H1 (cell line): Measurements from ENCODE around the gene NUSAP1. TPM values are rescaled to one million over a fixed set of nuclear protein-coding genes. Genes with fewer than 3 reads are reported as not detected.

Experiments used
- CTCF ChIA-PET: fragments of 300-600 bp; sonication (Branson Sonifier 250); formaldehyde crosslinking; loops from one replicate; lab custom pipeline; 2021; ENCODE audit not compliant: partially characterized antibody; lab: Charles Lee
- POLR2A ChIA-PET: fragments of 300-600 bp; sonication (Branson Sonifier 250); formaldehyde crosslinking; loops from one replicate; lab custom pipeline; 2021; ENCODE audit warnings: inconsistent platforms; ENCODE audit not compliant: partially characterized antibody; lab: Charles Lee
- DNase-seq, 2 experiments: peaks; one replicate each; pipeline versions ENCODE4 v3.0.0 to v3.0.0-alpha.2; 2010 to 2022; ENCODE audit warnings: low spot score in 2 of 2, low read depth in 1 of 2, mixed read lengths in 1 of 2
- FAIRE-seq: peaks from 2 replicates; lab custom pipeline; 2011; peaks lifted over from hg19 to GRCh38; lab: Jason Lieb, UNC
- H2AFZ ChIP-seq: 2 replicates; pipeline ENCODE4 v1.8.1; 2012; ENCODE audit warnings: low read length, inconsistent platforms
- H2AK5ac ChIP-seq: 2 replicates; pipeline ENCODE4 v1.6.1; 2013; ENCODE audit warnings: low read depth, low read length
- H2BK120ac ChIP-seq: replicated peaks from 2 replicates; pipeline ENCODE3; 2013; ENCODE audit warnings: low read depth, low read length, inconsistent platforms
- H2BK12ac ChIP-seq: 2 replicates; pipeline ENCODE4 v1.6.1; 2013; ENCODE audit warnings: low read depth, low read length
- H2BK15ac ChIP-seq: 2 replicates; pipeline ENCODE4 v1.6.1; 2013; ENCODE audit warnings: low read length
- H2BK20ac ChIP-seq: 2 replicates; pipeline ENCODE4 v1.6.1; 2013; ENCODE audit warnings: low read length
- H2BK5ac ChIP-seq: 2 replicates; pipeline ENCODE4 v1.6.1; 2013; ENCODE audit warnings: low read depth, low read length
- H3K14ac ChIP-seq: 2 replicates; pipeline ENCODE4 v1.6.1; 2013; ENCODE audit warnings: inconsistent platforms; ENCODE audit not compliant: insufficient read length
- H3K18ac ChIP-seq: 2 replicates; pipeline ENCODE4 v1.6.1; 2013; ENCODE audit warnings: low read length; ENCODE audit errors: extremely low read depth
- H3K23ac ChIP-seq: 2 replicates; pipeline ENCODE4 v1.6.1; 2013; ENCODE audit warnings: inconsistent platforms; ENCODE audit not compliant: insufficient read length
- H3K23me2 ChIP-seq: 2 replicates; pipeline ENCODE4 v1.6.1; 2013; ENCODE audit warnings: low read depth, low read length
- H3K27ac ChIP-seq: 2 replicates; pipeline ENCODE4 v1.6.1; 2011; ENCODE audit warnings: low read depth, low read length, inconsistent platforms
- H3K27me3 ChIP-seq, 4 experiments: replicated peaks in 1 of 4; 1 replicate in 1 of 4; 2 replicates in 3 of 4; pipeline versions ENCODE4 v1.6.1 to v1.8.1; 2011 to 2013; ENCODE audit warnings: low read length in 3 of 4, mild to moderate bottlenecking in 3 of 4, inconsistent platforms in 2 of 4, mixed read lengths in 2 of 4, moderate library complexity in 1 of 4; ENCODE audit not compliant: control insufficient read depth in 3 of 4, insufficient read depth in 3 of 4; ENCODE audit errors: extremely low read depth in 1 of 4
- H3K36me3 ChIP-seq, 4 experiments: 2 replicates each; pipeline versions ENCODE4 v1.6.1 to v1.8.1; 2011 to 2013; ENCODE audit warnings: mild to moderate bottlenecking in 4 of 4, low read length in 3 of 4, moderate library complexity in 2 of 4, control low read depth in 1 of 4, inconsistent platforms in 1 of 4; ENCODE audit not compliant: insufficient read depth in 4 of 4, control insufficient read depth in 2 of 4
- H3K4ac ChIP-seq: replicated peaks from 2 replicates; pipeline ENCODE3; 2013; ENCODE audit warnings: low read length, low read depth, mixed read lengths, inconsistent platforms; ENCODE audit not compliant: insufficient read length
- H3K4me1 ChIP-seq, 4 experiments: replicated peaks in 1 of 4; 1 replicate in 1 of 4; 2 replicates in 3 of 4; pipeline versions ENCODE4 v1.6.1 to v1.8.1; 2011 to 2013; ENCODE audit warnings: low read length in 3 of 4, inconsistent platforms in 2 of 4, mixed read lengths in 1 of 4; ENCODE audit not compliant: insufficient read depth in 4 of 4, control insufficient read depth in 3 of 4
- H3K4me2 ChIP-seq, 2 experiments: 2 replicates each; pipeline versions ENCODE4 v1.6.1 to v1.8.1; 2011 to 2013; ENCODE audit warnings: low read depth in 2 of 2, low read length in 2 of 2, control low read depth in 1 of 2, inconsistent platforms in 1 of 2, mild to moderate bottlenecking in 1 of 2; ENCODE audit not compliant: insufficient read depth in 1 of 2
- H3K4me3 ChIP-seq, 4 experiments: fragments of 200-600, 300-600 bp in 1 of 4; sonication (generic), shearing (Covaris generic), sonication (Bioruptor Twin) in 1 of 4; 2 replicates each; pipeline versions ENCODE4 v1.5.1 to v1.8.1; 2011 to 2016; ENCODE audit warnings: low read length in 4 of 4, low read depth in 3 of 4, control low read depth in 2 of 4, inconsistent platforms in 2 of 4, mild to moderate bottlenecking in 2 of 4, mixed read lengths in 1 of 4, moderate library complexity in 1 of 4; ENCODE audit not compliant: insufficient read depth in 2 of 4; ENCODE audit errors: extremely low read depth in 1 of 4
- H3K56ac ChIP-seq: replicated peaks from 2 replicates; pipeline ENCODE3; 2013; ENCODE audit warnings: low read depth, mild to moderate bottlenecking, mixed read lengths, low read length, inconsistent platforms; ENCODE audit not compliant: insufficient read length
- H3K79me1 ChIP-seq: 2 replicates; pipeline ENCODE4 v1.6.1; 2013; ENCODE audit warnings: low read depth, low read length, control low read depth
- H3K79me2 ChIP-seq, 2 experiments: 2 replicates each; pipeline versions ENCODE4 v1.6.1 to v1.8.1; 2012 to 2013; ENCODE audit warnings: low read length in 2 of 2, mild to moderate bottlenecking in 2 of 2, inconsistent platforms in 1 of 2; ENCODE audit not compliant: insufficient read depth in 2 of 2, control insufficient read depth in 1 of 2
- H3K9ac ChIP-seq, 4 experiments: replicated peaks in 1 of 4; 1 replicate in 1 of 4; 2 replicates in 3 of 4; pipeline versions ENCODE4 v1.6.1 to v1.8.1; 2011 to 2013; ENCODE audit warnings: low read depth in 3 of 4, low read length in 3 of 4, control low read depth in 2 of 4, mild to moderate bottlenecking in 2 of 4, moderate library complexity in 2 of 4, inconsistent platforms in 1 of 4; ENCODE audit errors: extremely low read depth in 1 of 4
- H3K9me3 ChIP-seq, 2 experiments: 2 replicates each; pipeline versions ENCODE4 v1.6.1 to v1.8.1; 2012 to 2013; ENCODE audit warnings: mild to moderate bottlenecking in 2 of 2, moderate library complexity in 2 of 2, control low read depth in 1 of 2, inconsistent platforms in 1 of 2, low read depth in 1 of 2, low read length in 1 of 2, mixed read lengths in 1 of 2; ENCODE audit not compliant: insufficient read depth in 2 of 2
- H4K20me1 ChIP-seq, 2 experiments: replicated peaks in 1 of 2; 2 replicates each; pipeline versions ENCODE3 to v1.8.1; 2011 to 2013; ENCODE audit warnings: inconsistent platforms in 2 of 2, low read length in 2 of 2, mild to moderate bottlenecking in 1 of 2; ENCODE audit not compliant: insufficient read depth in 2 of 2, control insufficient read depth in 1 of 2
- H4K5ac ChIP-seq: 2 replicates; pipeline ENCODE4 v1.6.1; 2013; ENCODE audit warnings: low read length, low read depth, mixed read lengths, inconsistent platforms; ENCODE audit not compliant: insufficient read length
- H4K8ac ChIP-seq: 2 replicates; pipeline ENCODE4 v1.8.0; 2013; ENCODE audit warnings: mild to moderate bottlenecking, moderate library complexity, low read length, inconsistent platforms; ENCODE audit not compliant: insufficient read depth; ENCODE audit errors: extremely low read depth
- H4K91ac ChIP-seq: replicated peaks from 2 replicates; pipeline ENCODE3; 2013; ENCODE audit warnings: low read length, mixed read lengths, inconsistent platforms; ENCODE audit not compliant: insufficient read length
- CEBPB ChIP-seq: IDR thresholded peaks from 2 replicates; pipeline ENCODE4 v1.6.1; 2012; ENCODE audit warnings: low read depth, low read length
- MAFK ChIP-seq: IDR thresholded peaks from 2 replicates; pipeline ENCODE4 v1.6.1; 2012; ENCODE audit warnings: low read depth, mild to moderate bottlenecking, improper control_type of control experiment, low read length
- PHF8 ChIP-seq: fragments of 200-600 bp; sonication (generic); conservative IDR thresholded peaks from 2 replicates; pipeline ENCODE4 v1.7.1; 2012; ENCODE audit warnings: low read depth, mild to moderate bottlenecking, inconsistent platforms, low read length, moderate library complexity
- POU5F1 ChIP-seq: IDR thresholded peaks from 2 replicates; pipeline ENCODE4 v1.6.1; 2011; ENCODE audit warnings: low read depth, mild to moderate bottlenecking, low read length, moderate library complexity
- RAD21 ChIP-seq, 2 experiments: IDR thresholded peaks in 1 of 2; conservative IDR thresholded peaks in 1 of 2; 2 replicates each; pipeline ENCODE4 v1.6.1; 2011; ENCODE audit warnings: low read depth in 2 of 2, low read length in 2 of 2, improper control_type of control experiment in 1 of 2, inconsistent platforms in 1 of 2, mild to moderate bottlenecking in 1 of 2, moderate library complexity in 1 of 2
- RFX5 ChIP-seq: IDR thresholded peaks from 2 replicates; pipeline ENCODE4 v1.6.1; 2011; ENCODE audit warnings: low read depth, low read length, improper control_type of control experiment, borderline replicate concordance
- RNF2 ChIP-seq: fragments of 200-900, 300-1000 bp; sonication (generic); IDR thresholded peaks from 2 replicates; pipeline ENCODE4 v1.7.1; 2016; ENCODE audit warnings: borderline replicate concordance, low read depth, mild to moderate bottlenecking, antibody characterized with exemption, low read length; ENCODE audit not compliant: poor library complexity, severe bottlenecking; ENCODE audit errors: missing control alignments
- RXRA ChIP-seq: IDR thresholded peaks from 2 replicates; pipeline ENCODE4 v1.6.1; 2011; ENCODE audit warnings: low read depth, mild to moderate bottlenecking, low read length, moderate library complexity; ENCODE audit not compliant: insufficient read depth
- SAP30 ChIP-seq: fragments of 300-600 bp; sonication (generic); IDR thresholded peaks from 2 replicates; pipeline ENCODE4 v1.7.1; 2012; ENCODE audit warnings: low read length, moderate library complexity, mild to moderate bottlenecking, inconsistent platforms; ENCODE audit not compliant: insufficient read depth, insufficient replicate concordance
- WGBS, 2 experiments: shearing (Covaris generic) in 1 of 2; methylation state at CpG; one replicate each; pipeline versions ENCODE4 v1.1.6 to v1.1.7; 2013 to 2015; ENCODE audit warnings: low lambda C conversion rate in 2 of 2, mixed read lengths in 2 of 2, inconsistent platforms in 1 of 2, low coverage in 1 of 2, missing lambda C conversion rate in 1 of 2; ENCODE audit not compliant: insufficient replicate concordance in 2 of 2, insufficient coverage in 1 of 2, insufficient read length in 1 of 2; ENCODE audit errors: extremely low coverage in 1 of 2, missing lambda C conversion rate in 1 of 2; 5-methylcytosine and 5-hydroxymethylcytosine counted together
- polyA plus RNA-seq, 7 experiments: library from polyadenylated mRNA; depleted of rRNA in 3 of 7; stranded (reverse) in 5 of 7; unstranded in 2 of 7; fragments of >200 nt in 5 of 7; fragments of 200-250 nt in 2 of 7; gene quantifications; 1 replicate in 5 of 7; 2 replicates in 1 of 7; 4 replicates in 1 of 7; pipeline versions ENCODE4 v1.2.1 to v1.2.3, GENCODE V29; 2011 to 2013; ENCODE audit warnings: missing spikeins in 2 of 7, mixed read lengths in 2 of 7
- total RNA-seq: library from RNA; stranded (reverse); fragmentation: NEBNext Ultra II Directional; extraction: Animal tissue kit (Norgen Biotek cat#: 25700); gene quantifications from 2 replicates; pipeline ENCODE4 v1.2.1, GENCODE V29; 2021
- TF ChIP-seq, protein P1 (sequence below): IDR thresholded peaks from 2 replicates; pipeline ENCODE4 v1.6.1; 2011; ENCODE audit warnings: low read length, improper control_type of control experiment

The NUSAP1 gene
- total and polyA plus RNA-seq, 2 of the 8 experiments (the other 6 are each of a cell fraction or from before 2014, with no cell fraction given): 60.8 to 144 TPM

GRCh38 chr15:41333026-41333562 lies 413 bp downstream of the NUSAP1 start:
- Histone ChIP-seq H3K27me3 (no peaks in the 10 kb centered on the region), H4K5ac (peak overlapping the region; percentile 57), H3K9ac (peak overlapping the region; percentile 63 to 85 (median 80)), H3K4ac (peak overlapping the region; percentile 32), H2AK5ac (no peak overlapping the region), H3K18ac (peak overlapping the region; percentile 90), H3K23me2 (no peaks in the 10 kb centered on the region), H3K4me1 (no peaks in the 10 kb centered on the region; a peak in 1 of 7 replicates), H3K4me3 (peak overlapping the region; percentile 83 to 92 (median 90)), H3K23ac (no peak overlapping the region), H3K36me3 (peaks cover 0 to 3% (median under 1%) of the 10 kb centered on the region in 4 experiments; a peak in 2 of 8 replicates), H2BK5ac (peak overlapping the region; percentile 61), H3K4me2 (peak overlapping the region; percentile 65 to 71), H2AFZ (peak overlapping the region; percentile 46; the same call in 1 of the 2 replicates), H4K8ac (peak overlapping the region; percentile 94; the same call in 1 of the 2 replicates), H3K79me1 (peaks cover 2% of the 10 kb centered on the region), H2BK120ac (no peak overlapping the region), H4K20me1 (peaks cover 2% of the 10 kb centered on the region in 2 experiments), H3K56ac (peak overlapping the region; percentile 52), H4K91ac (peak overlapping the region; percentile 7), H3K14ac (no peak overlapping the region), H3K9me3 (no peaks in the 10 kb centered on the region), H3K27ac (peak overlapping the region; percentile 77; the same call in 1 of the 2 replicates), H3K79me2 (peaks cover 19 to 50% of the 10 kb centered on the region in 2 experiments), H2BK12ac (peak overlapping the region; percentile 52; the same call in 1 of the 2 replicates), H2BK20ac (no peak overlapping the region), H2BK15ac (no peak overlapping the region)
- 5% methylated on average over 17 of the region's 26 CpGs; no CpG with 5 or more reads in 1 of the 2 experiments for WGBS, 2 experiments
- FAIRE-seq (no peak), DNase-seq (no peak)
- ChIA-PET POLR2A (interaction anchor here (0.8 to 2.6 kb wide), 29 partner anchors 10 to 403 kb away, joined by 3 to 18 read pairs (median 4); partner anchors contain the start of genes CHAC1, CHP1, DLL4 and EXD1), CTCF (interaction anchor here (0.5 to 1.6 kb wide), 8 partner anchors 9 to 299 kb away, joined by 3 to 6 read pairs (median 4); no protein-coding TSS in a partner anchor)
- TF ChIP-seq CEBPB (peak; percentile 73; the same call in 1 of the 2 replicates), RNF2 (no peak), POU5F1 (no peak), SAP30 (no peak), PHF8 (no peak; the same call in 1 of the 2 replicates), RXRA (no peak), RAD21 (IDR thresholded peaks at IDR 0.05 in 1 of 2, conservative IDR thresholded peaks at IDR 0.05 in 1 of 2; ENCODE audit: low read depth in 2 of 2, low read length in 2 of 2) (no peak), RFX5 (no peak), MAFK (no peak)
- TF ChIP-seq, protein P1, sequence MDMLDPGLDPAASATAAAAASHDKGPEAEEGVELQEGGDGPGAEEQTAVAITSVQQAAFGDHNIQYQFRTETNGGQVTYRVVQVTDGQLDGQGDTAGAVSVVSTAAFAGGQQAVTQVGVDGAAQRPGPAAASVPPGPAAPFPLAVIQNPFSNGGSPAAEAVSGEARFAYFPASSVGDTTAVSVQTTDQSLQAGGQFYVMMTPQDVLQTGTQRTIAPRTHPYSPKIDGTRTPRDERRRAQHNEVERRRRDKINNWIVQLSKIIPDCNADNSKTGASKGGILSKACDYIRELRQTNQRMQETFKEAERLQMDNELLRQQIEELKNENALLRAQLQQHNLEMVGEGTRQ: no peak
